GM19324 (cell line): ENCODE data around the gene KISS1.

ENCODE experiments used
- ATAC-seq: cut with Tn5 transposase; IDR thresholded peaks from one replicate; pipeline ENCODE4 v1.9.1; 2021; ENCODE audit warnings: mild to moderate bottlenecking, moderate library complexity; ENCODE audit not compliant: unreplicated experiment, low FRiP score

KISS1 gene

GRCh38 chr1:204142032-204142974 lies 54.0 kb downstream of the KISS1 start:
- no peak for ATAC-seq

GRCh38 chr1:204141131-204141530 lies 55.2 kb downstream of the KISS1 start:
- ATAC-seq = no peak
